ENCODE measurements around the gene RSPO3.
A peak's percentile ranks its signal among the peaks of the same experiment; 100 is the strongest.

RSPO3 gene

DNA sequence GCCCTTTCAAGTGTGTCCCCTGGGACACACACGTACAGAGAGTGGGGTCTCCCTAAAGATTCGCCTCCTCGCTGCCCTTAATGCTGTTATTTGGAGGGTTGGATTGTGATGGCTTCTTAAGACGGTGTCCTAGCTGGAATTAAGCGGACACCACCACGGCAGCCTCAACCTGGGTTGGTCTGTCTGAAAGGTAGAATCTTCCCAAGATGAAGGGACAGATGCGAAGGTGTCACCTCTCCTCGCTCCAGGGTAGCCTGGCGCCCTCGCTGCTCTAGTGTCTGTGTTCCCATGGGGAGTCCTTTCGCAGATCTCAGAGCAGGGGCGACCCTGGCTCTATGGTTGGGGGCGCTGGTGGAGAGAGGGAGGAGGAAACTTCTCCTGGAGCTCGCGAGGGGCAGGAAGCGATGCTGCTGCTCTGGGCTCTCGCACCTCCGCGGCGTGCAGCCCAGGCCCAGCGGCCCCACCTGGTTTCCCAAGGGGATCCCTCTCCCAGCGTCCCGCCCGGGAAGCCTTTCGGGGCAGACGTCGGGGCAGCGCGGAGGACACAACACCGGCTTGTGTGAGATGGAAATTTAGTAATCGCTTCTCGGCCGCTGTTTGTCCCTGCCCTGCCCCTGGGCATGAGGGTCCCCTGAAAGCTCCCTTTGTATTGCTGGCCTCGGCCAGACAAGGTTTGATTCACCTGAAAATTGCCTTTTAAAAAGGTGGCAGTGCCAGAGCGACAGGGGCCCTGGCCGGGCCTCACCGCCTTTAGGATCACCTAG is 1.7 kb downstream of the RSPO3 start:
- no peak for DNase-seq
- Histone ChIP-seq H3K36me3 (no peaks in the 10 kb centered on the region), H3K4me3 (ENCODE audit: low read depth, low read length) (no peak overlapping the region), H3K4me1 (no peaks in the 10 kb centered on the region), H3K9me3 (no peaks in the 10 kb centered on the region), H3K27me3 (peaks cover 68% of the 10 kb centered on the region)
- TF ChIP-seq, protein P1, sequence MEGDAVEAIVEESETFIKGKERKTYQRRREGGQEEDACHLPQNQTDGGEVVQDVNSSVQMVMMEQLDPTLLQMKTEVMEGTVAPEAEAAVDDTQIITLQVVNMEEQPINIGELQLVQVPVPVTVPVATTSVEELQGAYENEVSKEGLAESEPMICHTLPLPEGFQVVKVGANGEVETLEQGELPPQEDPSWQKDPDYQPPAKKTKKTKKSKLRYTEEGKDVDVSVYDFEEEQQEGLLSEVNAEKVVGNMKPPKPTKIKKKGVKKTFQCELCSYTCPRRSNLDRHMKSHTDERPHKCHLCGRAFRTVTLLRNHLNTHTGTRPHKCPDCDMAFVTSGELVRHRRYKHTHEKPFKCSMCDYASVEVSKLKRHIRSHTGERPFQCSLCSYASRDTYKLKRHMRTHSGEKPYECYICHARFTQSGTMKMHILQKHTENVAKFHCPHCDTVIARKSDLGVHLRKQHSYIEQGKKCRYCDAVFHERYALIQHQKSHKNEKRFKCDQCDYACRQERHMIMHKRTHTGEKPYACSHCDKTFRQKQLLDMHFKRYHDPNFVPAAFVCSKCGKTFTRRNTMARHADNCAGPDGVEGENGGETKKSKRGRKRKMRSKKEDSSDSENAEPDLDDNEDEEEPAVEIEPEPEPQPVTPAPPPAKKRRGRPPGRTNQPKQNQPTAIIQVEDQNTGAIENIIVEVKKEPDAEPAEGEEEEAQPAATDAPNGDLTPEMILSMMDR (IDR thresholded peaks at IDR 0.05; ENCODE audit: low read depth, low read length) = no peak

- TF ChIP-seq, protein P1 (IDR thresholded peaks at IDR 0.05; ENCODE audit: low read depth, low read length) = peak; percentile 87
- peak; percentile 82 for DNase-seq
- Histone ChIP-seq H3K9me3 (no peaks in the 10 kb centered on the region), H3K27me3 (peaks cover 60% of the 10 kb centered on the region), H3K4me1 (no peaks in the 10 kb centered on the region), H3K36me3 (no peaks in the 10 kb centered on the region), H3K4me3 (ENCODE audit: low read depth, low read length) (no peak overlapping the region)
Observed at GRCh38 chr6:127120787-127121636, 2.5 kb downstream of the RSPO3 start.

- H3K4me1 ChIP-seq = no peaks in the 10 kb centered on the region
- TF ChIP-seq, protein P1 (IDR thresholded peaks at IDR 0.05; ENCODE audit: low read depth, low read length) = no peak
Observed at GRCh38 chr6:127121637-127121960, 3.1 kb downstream of the RSPO3 start.

DNA sequence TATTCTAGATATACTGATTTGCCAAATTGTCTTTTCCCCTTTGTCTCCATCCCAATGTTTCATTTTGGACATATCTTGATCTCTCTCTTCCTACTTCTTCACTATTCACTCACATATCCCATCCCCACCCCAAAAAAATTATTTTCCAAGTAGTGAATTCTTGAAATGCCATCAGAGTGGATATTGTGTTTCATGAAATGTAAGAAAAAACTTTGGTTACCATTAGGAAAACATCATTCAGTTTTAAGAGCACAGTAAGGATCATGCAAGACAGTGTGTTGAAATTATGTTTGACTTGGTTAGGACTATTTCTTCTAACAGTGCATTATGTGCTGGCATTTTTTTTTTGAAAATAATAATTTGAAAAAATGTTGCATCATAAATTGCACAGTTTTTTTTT is 5.7 kb downstream of the RSPO3 start:
- H3K4me3 ChIP-seq (ENCODE audit: low read depth, low read length) = no peak overlapping the region
- DNase-seq = no peak
- peaks cover 30% of the 10 kb centered on the region for H3K27me3 ChIP-seq
- H3K36me3 ChIP-seq = no peaks in the 10 kb centered on the region
- TF ChIP-seq, protein P1 (IDR thresholded peaks at IDR 0.05; ENCODE audit: low read depth, low read length) = no peak
- no peaks in the 10 kb centered on the region for H3K9me3 ChIP-seq
- H3K4me1 ChIP-seq = no peaks in the 10 kb centered on the region; the same call in 1 of the 2 replicates

More at GRCh38 chr6:127121637-127121960, 3.1 kb downstream of the RSPO3 start:
- DNase-seq = no peak
- Histone ChIP-seq H3K27me3 (peaks cover 54% of the 10 kb centered on the region), H3K9me3 (no peaks in the 10 kb centered on the region), H3K4me3 (ENCODE audit: low read depth, low read length) (no peak overlapping the region), H3K36me3 (no peaks in the 10 kb centered on the region)

- no peaks in the 10 kb centered on the region; the same call in 1 of the 2 replicates for H3K4me1 ChIP-seq
- no peak for DNase-seq
- TF ChIP-seq, protein P1 (IDR thresholded peaks at IDR 0.05; ENCODE audit: low read depth, low read length) = no peak
Observed at GRCh38 chr6:127124680-127125079, 6.2 kb downstream of the RSPO3 start.

More at GRCh38 chr6:127124680-127125079, 6.2 kb downstream of the RSPO3 start:
- Histone ChIP-seq H3K27me3 (peaks cover 25% of the 10 kb centered on the region), H3K9me3 (no peaks in the 10 kb centered on the region), H3K4me3 (ENCODE audit: low read depth, low read length) (no peak overlapping the region), H3K36me3 (no peaks in the 10 kb centered on the region)

All from BE2C (cell line).